AG04449 (cell line): Measurements from ENCODE around the gene PLLP.
A peak's percentile ranks its signal among the peaks of the same experiment; 100 is the strongest.

ENCODE experiments used
- CTCF ChIA-PET: fragments of 350-600 bp; formaldehyde crosslinking; extraction: SDS; loops from one replicate; lab custom pipeline; 2021; ENCODE audit warnings: antibody characterized with exemption; lab: Yijun Ruan, JAX
- POLR2A ChIA-PET: fragments of 400-600, 350-600 bp; formaldehyde crosslinking; extraction: SDS; loops from one replicate; lab custom pipeline; 2020; ENCODE audit warnings: antibody characterized with exemption, inconsistent platforms; lab: Yijun Ruan, JAX
- DNase-seq: peaks from one replicate; pipeline ENCODE4 v3.0.0-alpha.2; 2010; ENCODE audit warnings: low read depth, low spot score
- H3K4me3 ChIP-seq: 2 replicates; pipeline ENCODE4 v1.5.1; 2011; ENCODE audit warnings: low read depth, mild to moderate bottlenecking, control low read depth, low read length
- CTCF ChIP-seq: IDR thresholded peaks from one replicate; pipeline ENCODE4 v1.5.1; 2011; ENCODE audit warnings: mild to moderate bottlenecking, moderate library complexity, low read length, control low read depth, inconsistent platforms; ENCODE audit not compliant: insufficient read depth; ENCODE audit errors: missing control alignments

PLLP gene

GRCh38 chr16:57304169-57305061, 19.9 kb upstream of the PLLP start:
- no peak overlapping the region for H3K4me3 ChIP-seq
- ChIA-PET CTCF (interaction anchor here (0.6 to 27.9 kb wide), 6 partner anchors 109 to 215 kb away, joined by 3 to 923 read pairs (median 18); partner anchors contain the start of genes PSME3IP1 and RSPRY1), POLR2A (no interaction called here)
- no peak for TF ChIP-seq CTCF
- peak; percentile 54 for DNase-seq

- no peak for TF ChIP-seq CTCF
- ChIA-PET CTCF (interaction anchor here (0.6 to 27.9 kb wide), 6 partner anchors 109 to 215 kb away, joined by 3 to 923 read pairs (median 18); partner anchors contain the start of genes PSME3IP1 and RSPRY1), POLR2A (no interaction called here)
- H3K4me3 ChIP-seq: no peak overlapping the region
- no peak for DNase-seq
Observed at GRCh38 chr16:57303910-57304168, 19.4 kb upstream of the PLLP start.

GRCh38 chr16:57303021-57303909, 18.8 kb upstream of the PLLP start:
- CTCF ChIA-PET: interaction anchor here (0.6 to 27.9 kb wide), 9 partner anchors 8 to 216 kb away, joined by 3 to 923 read pairs (median 5); partner anchors contain the start of genes PSME3IP1 and RSPRY1
- no peak for TF ChIP-seq CTCF
- POLR2A ChIA-PET: no interaction called here
- no peak for DNase-seq
- no peak overlapping the region for H3K4me3 ChIP-seq

GRCh38 chr16:57301126-57301817, 16.8 kb upstream of the PLLP start:
- no peak for DNase-seq
- CTCF ChIA-PET: interaction anchor here (0.6 to 27.9 kb wide), 22 partner anchors 10 to 221 kb away, joined by 3 to 923 read pairs (median 4); partner anchors contain the start of genes CCL17, CIAPIN1 and COQ9
- peak overlapping the region; percentile 35 for H3K4me3 ChIP-seq
- no peak for TF ChIP-seq CTCF
- POLR2A ChIA-PET: interaction anchor here (0.9 to 1.3 kb wide), 2 partner anchors 15 to 116 kb away, joined by 3 to 4 read pairs; no protein-coding TSS in a partner anchor

GRCh38 chr16:57300387-57301125, 16.1 kb upstream of the PLLP start:
- ChIA-PET POLR2A (interaction anchor here (0.9 to 1.3 kb wide), 4 partner anchors 16 to 147 kb away, joined by 3 to 7 read pairs (median 4); partner anchors contain the start of genes CIAPIN1 and COQ9), CTCF (interaction anchor here (0.6 to 27.9 kb wide), 26 partner anchors 11 to 222 kb away, joined by 3 to 923 read pairs (median 4); partner anchors contain the start of genes CCL17, CIAPIN1, COQ9 and POLR2C)
- H3K4me3 ChIP-seq: peak overlapping the region; percentile 64
- DNase-seq: peak; percentile 90
- peak; percentile 95 for TF ChIP-seq CTCF
